Brain pericyte (primary cell): ENCODE data around the gene IL17A.

ENCODE experiments used
- DNase-seq: peaks from one replicate; pipeline ENCODE4 v3.0.0-alpha.2; 2012; ENCODE audit warnings: low read depth, low spot score

The IL17A gene

GRCh38 chr6:52186075-52186474 is at the start of gene IL17A:
Gene IL17A, plus strand, starts transcription at chr6:52186375. Its CDS starts 57 bp downstream, at chr6:52186432.
- no peak for DNase-seq

GRCh38 chr6:52136934-52137467 is 49.2 kb upstream of the IL17A start:
- DNase-seq, result no peak

GRCh38 chr6:52138284-52138683 is 47.9 kb upstream of the IL17A start:
- no peak for DNase-seq

GRCh38 chr6:52139985-52140680 is 46.0 kb upstream of the IL17A start:
- no peak for DNase-seq

- no peak for DNase-seq
Measured at GRCh38 chr6:52141596-52141995, 44.6 kb upstream of the IL17A start.

GRCh38 chr6:52142556-52142955 is 43.6 kb upstream of the IL17A start:
- no peak for DNase-seq

GRCh38 chr6:52143551-52143950 is 42.6 kb upstream of the IL17A start:
- DNase-seq, result no peak

GRCh38 chr6:52144196-52145076 is 41.7 kb upstream of the IL17A start:
- no peak for DNase-seq

GRCh38 chr6:52146851-52147445 is 39.2 kb upstream of the IL17A start:
- DNase-seq, result no peak

GRCh38 chr6:52149076-52149475 is 37.1 kb upstream of the IL17A start:
- no peak for DNase-seq

- no peak for DNase-seq
Measured at GRCh38 chr6:52149949-52150348, 36.2 kb upstream of the IL17A start.

- DNase-seq, result no peak
Measured at GRCh38 chr6:52152070-52152423, 34.1 kb upstream of the IL17A start.

GRCh38 chr6:52152711-52153160 is 33.4 kb upstream of the IL17A start:
- DNase-seq, result no peak

GRCh38 chr6:52154381-52154780 is 31.8 kb upstream of the IL17A start:
- DNase-seq, result no peak

GRCh38 chr6:52155791-52156576 is 30.2 kb upstream of the IL17A start:
- no peak for DNase-seq

GRCh38 chr6:52157301-52157941 is 28.8 kb upstream of the IL17A start:
- no peak for DNase-seq

- DNase-seq, result no peak
Measured at GRCh38 chr6:52160472-52161104, 25.6 kb upstream of the IL17A start.

- DNase-seq, result no peak
Measured at GRCh38 chr6:52161689-52162438, 24.3 kb upstream of the IL17A start.
